ENCODE data around the gene SLC1A2. TPM values are rescaled to one million over a fixed set of nuclear protein-coding genes. Genes with fewer than 3 reads are reported as not detected.

Gene SLC1A2
- total RNA-seq, 4 donors from 2014 or later = 1.0 to 3.4 (median 2.0) TPM

GRCh38 chr11:35363246-35363801, 56.0 kb downstream of the SLC1A2 start:
- no peaks in the 10 kb centered on the region for H3K36me3 ChIP-seq
- 46% methylated on average over 5 of the region's 5 CpGs for WGBS
- no peaks in the 10 kb centered on the region for H3K27me3 ChIP-seq
- peak overlapping the region; percentile 81 for H3K27ac ChIP-seq
- peak; percentile 82 to 84 for DNase-seq (ENCODE audit: low spot score in 2 of 2)
- no peaks in the 10 kb centered on the region for H3K9me3 ChIP-seq
- TF ChIP-seq POLR2A (IDR thresholded peaks at IDR 0.05) (no peak), CTCF (IDR thresholded peaks at IDR 0.05) (no peak), EP300 (IDR thresholded peaks at IDR 0.05) (no peak), POLR2AphosphoS5 (IDR thresholded peaks at IDR 0.05) (no peak)
- peaks cover 39% of the 10 kb centered on the region for H3K4me1 ChIP-seq
- no peak overlapping the region for H3K4me3 ChIP-seq

- peaks cover 39% of the 10 kb centered on the region for H3K4me1 ChIP-seq
- H3K27ac ChIP-seq = peak overlapping the region; percentile 81
- no peaks in the 10 kb centered on the region for H3K9me3 ChIP-seq
- TF ChIP-seq EP300 (IDR thresholded peaks at IDR 0.05) (no peak), POLR2A (IDR thresholded peaks at IDR 0.05) (no peak), POLR2AphosphoS5 (IDR thresholded peaks at IDR 0.05) (peak in 1 of 3 donors; percentile 39), CTCF (IDR thresholded peaks at IDR 0.05) (peak in 1 of 2 donors; percentile 1)
- H3K4me3 ChIP-seq = no peak overlapping the region
- H3K36me3 ChIP-seq = no peaks in the 10 kb centered on the region
- WGBS = 57% methylated on average over 2 of the region's 2 CpGs
- DNase-seq (ENCODE audit: low spot score in 2 of 2) = no peak
- no peaks in the 10 kb centered on the region for H3K27me3 ChIP-seq
Measured at GRCh38 chr11:35362521-35362980, 56.8 kb downstream of the SLC1A2 start.

- H3K4me3 ChIP-seq = no peak overlapping the region
- H3K4me1 ChIP-seq = peaks cover 39% of the 10 kb centered on the region
- 72% methylated on average over 7 of the region's 7 CpGs for WGBS
- H3K36me3 ChIP-seq = no peaks in the 10 kb centered on the region
- H3K27me3 ChIP-seq = no peaks in the 10 kb centered on the region
- DNase-seq (ENCODE audit: low spot score in 2 of 2) = no peak
- peak overlapping the region; percentile 66 for H3K27ac ChIP-seq
- H3K9me3 ChIP-seq = no peaks in the 10 kb centered on the region
- no peak for TF ChIP-seq POLR2A (IDR thresholded peaks at IDR 0.05)
- TF ChIP-seq POLR2AphosphoS5 (IDR thresholded peaks at IDR 0.05) = peak in 1 of 3 donors; percentile 29
Measured at GRCh38 chr11:35360055-35360530, 59.3 kb downstream of the SLC1A2 start.

- no peak for DNase-seq (ENCODE audit: low spot score in 2 of 2)
- H3K4me3 ChIP-seq = no peak overlapping the region
- no peaks in the 10 kb centered on the region for H3K9me3 ChIP-seq
- peak overlapping the region; percentile 66 for H3K27ac ChIP-seq
- no peak for TF ChIP-seq EP300 (IDR thresholded peaks at IDR 0.05)
- no peaks in the 10 kb centered on the region for H3K36me3 ChIP-seq
- peaks cover 34% of the 10 kb centered on the region for H3K4me1 ChIP-seq
- WGBS = 45% methylated on average over 3 of the region's 3 CpGs
- no peaks in the 10 kb centered on the region for H3K27me3 ChIP-seq
Measured at GRCh38 chr11:35359321-35360054, 59.9 kb downstream of the SLC1A2 start.

GRCh38 chr11:35358391-35358790, 61.0 kb downstream of the SLC1A2 start:
- no peak for TF ChIP-seq EP300 (IDR thresholded peaks at IDR 0.05)
- TF ChIP-seq CTCF (IDR thresholded peaks at IDR 0.05) = no peak
- no peak for TF ChIP-seq POLR2A (IDR thresholded peaks at IDR 0.05)
- no peak for TF ChIP-seq POLR2AphosphoS5 (IDR thresholded peaks at IDR 0.05)
- Histone ChIP-seq H3K4me3 (no peak overlapping the region), H3K4me1 (peaks cover 23% of the 10 kb centered on the region), H3K27me3 (no peaks in the 10 kb centered on the region), H3K36me3 (no peaks in the 10 kb centered on the region), H3K9me3 (no peaks in the 10 kb centered on the region), H3K27ac (peak overlapping the region; percentile 66)
- no peak for DNase-seq (ENCODE audit: low spot score in 2 of 2)

- no peak for DNase-seq (ENCODE audit: low spot score in 2 of 2)
- Histone ChIP-seq H3K4me1 (peaks cover 18% of the 10 kb centered on the region), H3K4me3 (no peak overlapping the region), H3K27me3 (no peaks in the 10 kb centered on the region), H3K27ac (no peak overlapping the region), H3K9me3 (no peaks in the 10 kb centered on the region), H3K36me3 (no peaks in the 10 kb centered on the region)
- no peak for TF ChIP-seq POLR2AphosphoS5 (IDR thresholded peaks at IDR 0.05)
- no peak for TF ChIP-seq CTCF (IDR thresholded peaks at IDR 0.05)
- no peak for TF ChIP-seq EP300 (IDR thresholded peaks at IDR 0.05)
- WGBS = 70% methylated on average over 5 of the region's 5 CpGs
Measured at GRCh38 chr11:35357923-35358322, 61.4 kb downstream of the SLC1A2 start.
